ENCODE measurements around the gene SLC39A9. TPM values are rescaled to one million over a fixed set of nuclear protein-coding genes. Genes with fewer than 3 reads are reported as not detected.

Gene SLC39A9
- total RNA-seq, result 10 to 100 TPM; 41.5 to 47.9 (median 45.4) TPM

GRCh38 chr14:69398053-69398817 is at the start of gene SLC39A9, which contains the start of gene ERH:
TSS of gene SLC39A9 (plus strand) at chr14:69398692. CDS start at chr14:69399370, 678 bp downstream.
TSS of gene ERH (minus strand) at chr14:69398299. CDS start at chr14:69398233, 66 bp downstream.
- TF ChIP-seq CTCF (IDR thresholded peaks at IDR 0.05), result peak in 1 of 4 experiments; percentile 13
- TF ChIP-seq POLR2A (IDR thresholded peaks at IDR 0.05), result peak; percentile 53 to 63
- peak; percentile 67 for TF ChIP-seq POLR2AphosphoS5 (IDR thresholded peaks at IDR 0.05)
- no peak for TF ChIP-seq EP300 (IDR thresholded peaks at IDR 0.05)

GRCh38 chr14:69349091-69349777 is 49.3 kb upstream of the SLC39A9 start:
- no peak for TF ChIP-seq CTCF (IDR thresholded peaks at IDR 0.05)
- TF ChIP-seq EP300 (IDR thresholded peaks at IDR 0.05), result no peak
- no peak for TF ChIP-seq POLR2A (IDR thresholded peaks at IDR 0.05)
- no peak for TF ChIP-seq POLR2AphosphoS5 (IDR thresholded peaks at IDR 0.05)
- no peak for ATAC-seq
- H3K4me1 ChIP-seq, result no peaks in the 10 kb centered on the region
- peaks cover 0 to 5% of the 10 kb centered on the region in 2 donors for H3K36me3 ChIP-seq
- no peak overlapping the region for H3K27ac ChIP-seq
- no peak overlapping the region for H3K4me3 ChIP-seq
- peaks cover 7% of the 10 kb centered on the region for H3K27me3 ChIP-seq
- no peaks in the 10 kb centered on the region for H3K9me3 ChIP-seq
- WGBS, 2 donors (ENCODE audit: low coverage in 1 of 2), result 95% methylated on average over 4 of the region's 11 CpGs; no CpG with 5 or more reads in 1 of the 2 donors

More at GRCh38 chr14:69398053-69398817, at the start of gene SLC39A9, which contains the start of gene ERH:
- peak within 1 kb of the TSS; percentile 68 to 85 for H3K4me3 ChIP-seq
- no peaks in the 10 kb centered on the region for H3K27me3 ChIP-seq
- H3K9me3 ChIP-seq, result no peaks in the 10 kb centered on the region
- H3K36me3 ChIP-seq, result peaks cover 0 to 32% of the 10 kb centered on the region in 2 donors
- 0% methylated on average over 16 to 21 of the region's 53 CpGs for WGBS, 2 donors (ENCODE audit: low coverage in 1 of 2)
- peak within 1 kb of the TSS; percentile 84 to 96 (median 93) for H3K27ac ChIP-seq
- H3K4me1 ChIP-seq, result peaks cover 18 to 77% (median 24%) of the 10 kb centered on the region in 3 donors
- ATAC-seq, result peak; percentile 99

GRCh38 chr14:69350892-69351291 is 47.6 kb upstream of the SLC39A9 start:
- Histone ChIP-seq H3K27me3 (peaks cover 7% of the 10 kb centered on the region), H3K36me3 (peaks cover 0 to 5% of the 10 kb centered on the region in 2 donors), H3K4me3 (no peak overlapping the region), H3K27ac (no peak overlapping the region), H3K9me3 (no peaks in the 10 kb centered on the region), H3K4me1 (peaks cover 0 to 12% (median 3%) of the 10 kb centered on the region in 3 donors)
- TF ChIP-seq POLR2AphosphoS5 (IDR thresholded peaks at IDR 0.05), result no peak
- TF ChIP-seq EP300 (IDR thresholded peaks at IDR 0.05), result no peak
- TF ChIP-seq CTCF (IDR thresholded peaks at IDR 0.05), result no peak
- no peak for TF ChIP-seq POLR2A (IDR thresholded peaks at IDR 0.05)
- ATAC-seq, result no peak
- WGBS, 2 donors (ENCODE audit: low coverage in 1 of 2), result 93% methylated on average over 3 of the region's 5 CpGs; no CpG with 5 or more reads in 1 of the 2 donors

- peaks cover 7% of the 10 kb centered on the region for H3K27me3 ChIP-seq
- H3K9me3 ChIP-seq, result no peaks in the 10 kb centered on the region
- no peak for ATAC-seq
- H3K4me1 ChIP-seq, result peaks cover 0 to 17% (median 5%) of the 10 kb centered on the region in 3 donors
- no peak overlapping the region for H3K4me3 ChIP-seq
- peaks cover 0 to 5% of the 10 kb centered on the region in 2 donors for H3K36me3 ChIP-seq
- no peak for TF ChIP-seq EP300 (IDR thresholded peaks at IDR 0.05)
- no peak for TF ChIP-seq POLR2AphosphoS5 (IDR thresholded peaks at IDR 0.05)
- no peak for TF ChIP-seq POLR2A (IDR thresholded peaks at IDR 0.05)
- no peak for TF ChIP-seq CTCF (IDR thresholded peaks at IDR 0.05)
- H3K27ac ChIP-seq, result no peak overlapping the region
- 58 to 61% methylated on average over 3 of the region's 3 CpGs for WGBS, 2 donors (ENCODE audit: low coverage in 1 of 2)
Measured at GRCh38 chr14:69351385-69351784, 47.1 kb upstream of the SLC39A9 start.

Measured in gastroesophageal sphincter (tissue), 4 donors.